Left ventricle myocardium inferior (tissue), 1 donor: ENCODE results near the gene CACNA1C. TPM values are rescaled to one million over a fixed set of nuclear protein-coding genes. Genes with fewer than 3 reads are reported as not detected.

Experiments
- DNase-seq: peaks from one replicate; pipeline ENCODE4 v3.0.0-alpha.2; 2020
- H3K27ac ChIP-seq: fragments of 200-600 bp; replicated peaks from 2 replicates; pipeline ENCODE4 v1.8.0; 2021
- H3K27me3 ChIP-seq: fragments of 200-600 bp; 2 replicates; pipeline ENCODE4 v1.8.0; 2021; ENCODE audit warnings: low read depth
- H3K36me3 ChIP-seq: fragments of 200-600 bp; 2 replicates; pipeline ENCODE4 v1.8.0; 2021
- H3K4me1 ChIP-seq: fragments of 200-600 bp; 2 replicates; pipeline ENCODE4 v1.8.0; 2021
- H3K4me3 ChIP-seq: fragments of 200-600 bp; 2 replicates; pipeline ENCODE4 v1.8.0; 2021; ENCODE audit warnings: mild to moderate bottlenecking, moderate library complexity
- H3K9me3 ChIP-seq: fragments of 200-600 bp; replicated peaks from 2 replicates; pipeline ENCODE4 v1.8.0; 2021
- intact Hi-C: fragments of 100-400 bp; cut with micrococcal nuclease; formaldehyde crosslinking; loops from one replicate; pipeline ENCODE4 v1.11.0; 2022
- total RNA-seq: library from RNA; stranded (reverse); fragmentation: NEBNext Ultra II Directional; extraction: Animal tissue kit (Norgen Biotek cat#: 25700); gene quantifications from one replicate; pipeline ENCODE4 v1.2.1, GENCODE V29; 2021
- TF ChIP-seq, protein P1 (sequence below): fragments of 200-600 bp; IDR thresholded peaks from 2 replicates; pipeline ENCODE4 v1.8.0; 2021; ENCODE audit warnings: antibody characterized with exemption, mild to moderate bottlenecking, borderline replicate concordance
- donor health status: DM: no; HTN: yes; CAD: no; lungs with severe emphysema.

The CACNA1C gene
- total RNA-seq, 1 donor from 2014 or later: 137 TPM

- DNase-seq: no peak
- Histone ChIP-seq H3K36me3 (no peaks in the 10 kb centered on the region), H3K4me3 (no peak overlapping the region), H3K27ac (peak overlapping the region; percentile 67), H3K9me3 (no peaks in the 10 kb centered on the region), H3K4me1 (peaks cover 97% of the 10 kb centered on the region), H3K27me3 (no peaks in the 10 kb centered on the region)
- TF ChIP-seq, protein P1, sequence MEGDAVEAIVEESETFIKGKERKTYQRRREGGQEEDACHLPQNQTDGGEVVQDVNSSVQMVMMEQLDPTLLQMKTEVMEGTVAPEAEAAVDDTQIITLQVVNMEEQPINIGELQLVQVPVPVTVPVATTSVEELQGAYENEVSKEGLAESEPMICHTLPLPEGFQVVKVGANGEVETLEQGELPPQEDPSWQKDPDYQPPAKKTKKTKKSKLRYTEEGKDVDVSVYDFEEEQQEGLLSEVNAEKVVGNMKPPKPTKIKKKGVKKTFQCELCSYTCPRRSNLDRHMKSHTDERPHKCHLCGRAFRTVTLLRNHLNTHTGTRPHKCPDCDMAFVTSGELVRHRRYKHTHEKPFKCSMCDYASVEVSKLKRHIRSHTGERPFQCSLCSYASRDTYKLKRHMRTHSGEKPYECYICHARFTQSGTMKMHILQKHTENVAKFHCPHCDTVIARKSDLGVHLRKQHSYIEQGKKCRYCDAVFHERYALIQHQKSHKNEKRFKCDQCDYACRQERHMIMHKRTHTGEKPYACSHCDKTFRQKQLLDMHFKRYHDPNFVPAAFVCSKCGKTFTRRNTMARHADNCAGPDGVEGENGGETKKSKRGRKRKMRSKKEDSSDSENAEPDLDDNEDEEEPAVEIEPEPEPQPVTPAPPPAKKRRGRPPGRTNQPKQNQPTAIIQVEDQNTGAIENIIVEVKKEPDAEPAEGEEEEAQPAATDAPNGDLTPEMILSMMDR: no peak
- intact Hi-C loops: no loop called here
These were observed 326.1 kb downstream of the CACNA1C start for GRCh38 chr12:2378835-2379330.

GRCh38 chr12:2380946-2381345 is 328.2 kb downstream of the CACNA1C start:
- no peak overlapping the region for H3K4me3 ChIP-seq
- no peaks in the 10 kb centered on the region for H3K27me3 ChIP-seq
- no peaks in the 10 kb centered on the region for H3K36me3 ChIP-seq
- peak overlapping the region; percentile 67 for H3K27ac ChIP-seq
- H3K9me3 ChIP-seq: no peaks in the 10 kb centered on the region
- H3K4me1 ChIP-seq: peaks cover 97% of the 10 kb centered on the region
- DNase-seq: no peak
- TF ChIP-seq, protein P1: no peak
- intact Hi-C loops: no loop called here

- Histone ChIP-seq H3K27ac (peak overlapping the region; percentile 75), H3K27me3 (no peaks in the 10 kb centered on the region), H3K36me3 (no peaks in the 10 kb centered on the region), H3K4me3 (no peak overlapping the region), H3K9me3 (no peaks in the 10 kb centered on the region), H3K4me1 (peaks cover 96% of the 10 kb centered on the region)
- TF ChIP-seq, protein P1: peak; percentile 10
- intact Hi-C loops: no loop called here
- DNase-seq: no peak
These were observed 329.8 kb downstream of the CACNA1C start for GRCh38 chr12:2382370-2383155.

- Histone ChIP-seq H3K9me3 (no peaks in the 10 kb centered on the region), H3K36me3 (no peaks in the 10 kb centered on the region), H3K4me3 (no peak overlapping the region), H3K4me1 (peaks cover 94% of the 10 kb centered on the region), H3K27ac (peak overlapping the region; percentile 75), H3K27me3 (no peaks in the 10 kb centered on the region)
- DNase-seq: no peak
- intact Hi-C loops: no loop called here
- TF ChIP-seq, protein P1: no peak
These were observed 330.7 kb downstream of the CACNA1C start for GRCh38 chr12:2383325-2384028.

- TF ChIP-seq, protein P1: no peak
- Histone ChIP-seq H3K36me3 (no peaks in the 10 kb centered on the region), H3K27ac (peak overlapping the region; percentile 75), H3K9me3 (no peaks in the 10 kb centered on the region), H3K4me3 (no peak overlapping the region), H3K4me1 (peaks cover 94% of the 10 kb centered on the region), H3K27me3 (no peaks in the 10 kb centered on the region)
- intact Hi-C loops: no loop called here
- DNase-seq: no peak
These were observed 331.2 kb downstream of the CACNA1C start for GRCh38 chr12:2384029-2384386.
